Lower leg skin (tissue), 4 donors: ENCODE data around the gene ARHGAP4. TPM values are rescaled to one million over a fixed set of nuclear protein-coding genes. Genes with fewer than 3 reads are reported as not detected.

Source experiments
- DNase-seq, 2 donors: peaks; one replicate each; pipeline ENCODE4 v3.0.0-alpha.2; 2019; ENCODE audit warnings: low spot score in 2 of 2
- H3K4me3 ChIP-seq: fragments of 200-600 bp; sonication (generic); 2 replicates; pipeline ENCODE4 v1.5.1; 2017; ENCODE audit warnings: mild to moderate bottlenecking, low read depth; ENCODE audit not compliant: poor library complexity, severe bottlenecking
- POLR2A ChIP-seq, 2 donors: fragments of 450-650 bp; IDR thresholded peaks; one replicate each; pipeline ENCODE4 v1.6.1; 2016 to 2017; ENCODE audit warnings: antibody characterized with exemption in 2 of 2, mild to moderate bottlenecking in 1 of 2, moderate library complexity in 1 of 2
- WGBS, 2 donors: methylation state at CpG; one replicate each; pipeline ENCODE4 v1.1.5; 2018; 5-methylcytosine and 5-hydroxymethylcytosine counted together
- intact Hi-C: fragments of 100-400 bp; cut with DNase I; formaldehyde crosslinking; loops from one replicate; pipeline ENCODE4 v1.15.0; 2023; ENCODE audit warnings: low total_unique reads
- total RNA-seq, 4 donors: library from RNA; depleted of rRNA; stranded (reverse); fragments of >200 nt; gene quantifications; one replicate each; pipeline ENCODE4 v1.1.0, GENCODE V29; 2016
- TF ChIP-seq, protein P1 (sequence below), 3 donors: fragments of 450-650 bp; IDR thresholded peaks; one replicate each; pipeline ENCODE4 v1.5.1; 2016; ENCODE audit warnings: antibody characterized with exemption in 3 of 3, mild to moderate bottlenecking in 3 of 3, moderate library complexity in 2 of 3

The ARHGAP4 gene
- total RNA-seq, 4 donors from 2014 or later = 2.7 to 14.8 (median 10.5) TPM

DNA sequence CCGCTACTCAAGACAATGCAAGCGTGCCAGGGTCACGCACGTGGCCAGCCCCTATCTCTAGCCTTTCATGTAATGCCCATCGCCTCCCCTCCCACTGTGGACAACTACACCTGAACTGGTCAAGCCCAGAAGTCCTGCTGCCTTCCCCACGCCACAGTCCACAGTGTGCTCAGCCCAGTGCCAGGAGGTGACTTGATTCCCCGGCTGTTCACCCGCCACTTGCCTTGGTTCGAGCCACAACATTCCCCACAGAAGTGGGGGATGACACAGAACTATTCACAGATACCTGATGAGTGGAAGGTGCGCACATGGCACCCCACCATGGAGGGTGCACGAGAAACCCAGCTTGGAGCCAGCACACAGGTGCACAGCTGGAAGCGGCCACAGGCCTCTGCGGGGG is 6.8 kb downstream of the ARHGAP4 start:
- no peak for DNase-seq
- no peak for TF ChIP-seq POLR2A (IDR thresholded peaks at IDR 0.05)
- TF ChIP-seq, protein P1, sequence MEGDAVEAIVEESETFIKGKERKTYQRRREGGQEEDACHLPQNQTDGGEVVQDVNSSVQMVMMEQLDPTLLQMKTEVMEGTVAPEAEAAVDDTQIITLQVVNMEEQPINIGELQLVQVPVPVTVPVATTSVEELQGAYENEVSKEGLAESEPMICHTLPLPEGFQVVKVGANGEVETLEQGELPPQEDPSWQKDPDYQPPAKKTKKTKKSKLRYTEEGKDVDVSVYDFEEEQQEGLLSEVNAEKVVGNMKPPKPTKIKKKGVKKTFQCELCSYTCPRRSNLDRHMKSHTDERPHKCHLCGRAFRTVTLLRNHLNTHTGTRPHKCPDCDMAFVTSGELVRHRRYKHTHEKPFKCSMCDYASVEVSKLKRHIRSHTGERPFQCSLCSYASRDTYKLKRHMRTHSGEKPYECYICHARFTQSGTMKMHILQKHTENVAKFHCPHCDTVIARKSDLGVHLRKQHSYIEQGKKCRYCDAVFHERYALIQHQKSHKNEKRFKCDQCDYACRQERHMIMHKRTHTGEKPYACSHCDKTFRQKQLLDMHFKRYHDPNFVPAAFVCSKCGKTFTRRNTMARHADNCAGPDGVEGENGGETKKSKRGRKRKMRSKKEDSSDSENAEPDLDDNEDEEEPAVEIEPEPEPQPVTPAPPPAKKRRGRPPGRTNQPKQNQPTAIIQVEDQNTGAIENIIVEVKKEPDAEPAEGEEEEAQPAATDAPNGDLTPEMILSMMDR (IDR thresholded peaks at IDR 0.05) = no peak
- no peak overlapping the region for H3K4me3 ChIP-seq
- WGBS, 2 donors = 92 to 97% methylated on average over 8 to 13 of the region's 13 CpGs
- intact Hi-C loops = no loop called here

DNA sequence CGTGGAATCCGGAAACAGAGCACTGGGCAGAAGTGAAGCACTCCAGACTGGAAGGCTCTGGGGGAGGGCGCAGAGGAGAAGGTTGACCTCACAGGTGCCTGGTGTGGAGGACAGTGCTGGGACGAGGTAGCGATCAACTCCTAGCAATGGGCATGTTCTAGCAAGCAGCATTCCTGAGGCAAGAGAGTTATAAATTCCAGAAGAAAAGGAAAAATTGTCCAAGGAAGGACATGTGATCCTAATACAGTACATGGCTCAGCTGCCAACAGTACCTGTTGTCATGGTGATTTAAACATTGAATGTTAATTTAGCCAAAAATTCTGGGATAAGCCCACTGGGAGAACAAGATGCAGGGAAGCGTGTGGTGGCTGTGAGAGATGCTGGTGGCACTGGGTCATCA is 8.2 kb downstream of the ARHGAP4 start:
- DNase-seq = no peak
- no peak overlapping the region for H3K4me3 ChIP-seq
- TF ChIP-seq, protein P1 (IDR thresholded peaks at IDR 0.05) = no peak
- no peak for TF ChIP-seq POLR2A (IDR thresholded peaks at IDR 0.05)
- intact Hi-C loops = no loop called here
- 66 to 70% methylated on average over 6 of the region's 6 CpGs for WGBS, 2 donors

DNA sequence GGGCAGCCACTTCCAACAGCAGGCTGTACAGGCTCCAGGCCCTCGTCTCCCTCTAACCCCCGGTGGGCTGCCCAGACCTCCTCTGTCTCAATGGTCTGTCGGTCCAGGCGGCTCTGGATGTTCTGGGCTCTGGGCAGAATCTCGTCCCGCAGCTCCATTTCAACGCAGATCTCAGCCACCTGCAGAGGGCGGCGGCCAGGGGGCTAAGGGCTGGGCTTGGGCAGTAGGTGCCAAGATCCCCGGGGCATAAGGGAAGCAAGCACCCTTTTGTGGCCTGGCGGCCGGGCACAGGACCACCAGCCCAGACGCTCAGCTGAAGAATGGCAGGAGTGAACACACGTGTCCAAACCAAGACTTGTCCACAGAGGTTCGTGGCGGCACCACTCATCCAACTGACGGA is 12.4 kb downstream of the ARHGAP4 start:
- intact Hi-C loops = no loop called here
- TF ChIP-seq, protein P1 (IDR thresholded peaks at IDR 0.05) = no peak
- no peak for TF ChIP-seq POLR2A (IDR thresholded peaks at IDR 0.05)
- WGBS, 2 donors = 94 to 100% methylated on average over 5 to 17 of the region's 17 CpGs
- no peak overlapping the region for H3K4me3 ChIP-seq
- DNase-seq = no peak

DNA sequence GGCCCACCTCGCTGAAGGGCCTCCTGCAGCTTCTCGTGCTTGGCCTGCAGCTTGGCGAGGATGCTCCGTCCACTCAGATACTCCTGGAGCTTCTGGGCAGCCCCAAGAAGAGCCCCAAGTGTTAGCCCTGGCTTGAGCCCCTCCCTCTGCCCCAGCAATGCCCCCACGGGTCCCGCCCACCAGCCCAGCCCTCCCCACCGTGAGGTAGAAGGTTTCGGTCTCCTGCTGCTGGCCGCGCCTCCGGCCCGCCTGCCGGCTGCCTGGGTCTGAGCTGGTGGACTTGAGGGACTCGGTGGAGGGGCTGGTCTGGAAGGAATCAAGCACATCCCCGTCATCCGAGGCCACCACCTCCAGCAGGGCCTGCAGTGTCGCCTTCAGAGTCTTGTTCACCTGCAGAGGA is 12.9 kb downstream of the ARHGAP4 start:
- 88 to 89% methylated on average over 3 to 17 of the region's 17 CpGs for WGBS, 2 donors
- intact Hi-C loops = no loop called here
- DNase-seq = no peak
- TF ChIP-seq, protein P1 (IDR thresholded peaks at IDR 0.05) = no peak
- TF ChIP-seq POLR2A (IDR thresholded peaks at IDR 0.05) = no peak
- H3K4me3 ChIP-seq = no peak overlapping the region

DNA sequence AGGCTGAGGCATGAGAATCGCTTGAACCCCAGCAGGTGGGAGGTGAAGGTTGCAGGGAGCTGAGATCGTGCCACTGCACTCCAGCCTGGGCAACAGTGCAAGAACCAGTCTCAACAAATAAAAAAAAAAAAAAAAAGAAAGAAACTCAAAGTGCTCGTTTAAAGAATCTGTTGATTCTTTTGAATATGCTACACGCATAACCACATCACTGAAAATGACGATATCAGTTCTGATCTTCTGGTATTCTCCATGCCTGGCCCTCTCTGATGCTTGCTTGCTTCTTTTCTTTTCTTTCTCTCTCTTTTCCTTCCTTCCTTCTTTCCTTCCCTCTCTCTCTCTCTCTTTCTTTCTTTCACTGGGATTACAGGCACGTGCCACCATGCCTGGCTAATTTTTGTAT is 14.3 kb downstream of the ARHGAP4 start:
- TF ChIP-seq POLR2A (IDR thresholded peaks at IDR 0.05) = no peak
- TF ChIP-seq, protein P1 (IDR thresholded peaks at IDR 0.05) = no peak
- 78 to 79% methylated on average over 6 of the region's 6 CpGs for WGBS, 2 donors
- no peak for DNase-seq

DNA sequence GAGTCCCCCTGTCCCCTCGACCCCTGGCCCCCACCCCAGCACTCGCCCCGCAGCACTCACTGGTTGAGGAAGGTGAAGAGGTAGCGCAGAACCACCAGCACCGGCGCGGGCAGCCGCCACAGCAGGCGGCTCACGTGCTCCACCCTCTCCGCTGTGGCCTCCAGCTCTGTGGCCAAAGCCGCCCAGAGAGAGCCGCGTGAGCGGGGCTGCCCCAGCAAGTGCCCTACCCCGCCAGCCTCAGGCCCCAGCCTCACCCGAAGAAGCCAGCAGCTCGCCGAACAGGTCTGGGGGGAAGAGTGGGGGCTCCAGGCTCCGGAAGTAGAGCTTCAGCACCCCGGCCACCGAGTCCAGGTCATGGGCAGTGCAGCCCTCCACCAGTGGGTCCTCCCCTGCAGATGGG is 15.6 kb downstream of the ARHGAP4 start:
- 93% methylated on average over 14 of the region's 22 CpGs; no CpG with 5 or more reads in 1 of the 2 donors for WGBS, 2 donors

More for the DNA sequence above, 14.3 kb downstream of the ARHGAP4 start:
- intact Hi-C loops = no loop called here
- no peak overlapping the region for H3K4me3 ChIP-seq

More for the DNA sequence above, 15.6 kb downstream of the ARHGAP4 start:
- intact Hi-C loops = no loop called here
- no peak for TF ChIP-seq POLR2A (IDR thresholded peaks at IDR 0.05)
- H3K4me3 ChIP-seq = no peak overlapping the region
- DNase-seq = no peak
